GM18526 (cell line): ENCODE results near the gene PLSCR3.
A peak's percentile ranks its signal among the peaks of the same experiment; 100 is the strongest.

Source experiments
- POLR2A ChIP-seq: IDR thresholded peaks from 3 replicates; pipeline ENCODE4 v1.6.1; 2011; ENCODE audit not compliant: insufficient read length; ENCODE audit errors: extremely low read depth

The PLSCR3 gene

GRCh38 chr17:7394452-7395191, at the start of gene PLSCR3:
Gene PLSCR3 (minus strand): TSS chr17:7394525. CDS start chr17:7394110, 415 bp downstream.
- peak; percentile 71 for TF ChIP-seq POLR2A

- TF ChIP-seq POLR2A: no peak
Measured at GRCh38 chr17:7443499-7444485, 49.5 kb upstream of the PLSCR3 start.

- no peak for TF ChIP-seq POLR2A
Measured at GRCh38 chr17:7442142-7442541, 47.8 kb upstream of the PLSCR3 start.

GRCh38 chr17:7441266-7441665, 46.9 kb upstream of the PLSCR3 start:
- TF ChIP-seq POLR2A: no peak

GRCh38 chr17:7440834-7441195, 46.5 kb upstream of the PLSCR3 start:
- no peak for TF ChIP-seq POLR2A

- TF ChIP-seq POLR2A: no peak
Measured at GRCh38 chr17:7440113-7440833, 45.9 kb upstream of the PLSCR3 start.

- no peak for TF ChIP-seq POLR2A
Measured at GRCh38 chr17:7439462-7440112, 45.3 kb upstream of the PLSCR3 start, which contains the start of gene FGF11. Gene FGF11 (plus strand): TSS chr17:7439512. CDS start chr17:7439621, 109 bp downstream.

GRCh38 chr17:7438656-7439460, 44.5 kb upstream of the PLSCR3 start:
- no peak for TF ChIP-seq POLR2A

GRCh38 chr17:7437950-7438614, 43.8 kb upstream of the PLSCR3 start:
- TF ChIP-seq POLR2A: no peak

GRCh38 chr17:7437369-7437863, 43.1 kb upstream of the PLSCR3 start:
- TF ChIP-seq POLR2A: no peak

GRCh38 chr17:7436556-7437368, 42.4 kb upstream of the PLSCR3 start:
- TF ChIP-seq POLR2A: peak; percentile 20

- TF ChIP-seq POLR2A: peak; percentile 37
Measured at GRCh38 chr17:7435676-7436555, 41.6 kb upstream of the PLSCR3 start.

- no peak for TF ChIP-seq POLR2A
Measured at GRCh38 chr17:7432296-7432695, 38.0 kb upstream of the PLSCR3 start.
